ENCODE results near the gene TRAT1.

DNA sequence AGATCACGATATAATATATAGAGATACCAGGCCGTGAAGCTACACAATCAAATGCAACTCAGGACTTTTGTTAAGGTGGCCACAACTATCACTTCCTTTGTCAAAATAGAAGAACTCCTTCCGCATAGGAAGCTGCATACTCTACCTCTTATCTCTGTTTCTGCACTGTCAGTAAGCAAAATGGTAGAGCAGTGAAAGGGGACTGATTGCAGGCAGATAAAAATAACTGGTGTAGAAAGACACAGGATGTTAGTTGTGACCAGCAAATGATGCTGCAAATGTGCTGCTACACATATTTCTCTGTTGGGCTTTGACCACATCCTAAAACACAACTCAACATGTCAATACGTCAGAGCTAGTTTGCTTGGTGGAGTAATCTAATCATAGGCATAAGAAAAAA lies 16.3 kb upstream of the TRAT1 start:
- TF ChIP-seq, protein P1, sequence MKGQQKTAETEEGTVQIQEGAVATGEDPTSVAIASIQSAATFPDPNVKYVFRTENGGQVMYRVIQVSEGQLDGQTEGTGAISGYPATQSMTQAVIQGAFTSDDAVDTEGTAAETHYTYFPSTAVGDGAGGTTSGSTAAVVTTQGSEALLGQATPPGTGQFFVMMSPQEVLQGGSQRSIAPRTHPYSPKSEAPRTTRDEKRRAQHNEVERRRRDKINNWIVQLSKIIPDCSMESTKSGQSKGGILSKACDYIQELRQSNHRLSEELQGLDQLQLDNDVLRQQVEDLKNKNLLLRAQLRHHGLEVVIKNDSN (IDR thresholded peaks at IDR 0.05), result no peak
- no peak for TF ChIP-seq TAF1 (IDR thresholded peaks at IDR 0.05; ENCODE audit: low read depth)
- no peak for TF ChIP-seq CEBPB (IDR thresholded peaks at IDR 0.05)
- TF ChIP-seq ZBTB7A (IDR thresholded peaks at IDR 0.05; ENCODE audit: low read depth), result no peak
- TF ChIP-seq EP300 (IDR thresholded peaks at IDR 0.05; ENCODE audit: borderline replicate concordance), result no peak
- TF ChIP-seq, protein P2, sequence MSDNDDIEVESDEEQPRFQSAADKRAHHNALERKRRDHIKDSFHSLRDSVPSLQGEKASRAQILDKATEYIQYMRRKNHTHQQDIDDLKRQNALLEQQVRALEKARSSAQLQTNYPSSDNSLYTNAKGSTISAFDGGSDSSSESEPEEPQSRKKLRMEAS (IDR thresholded peaks at IDR 0.05), result no peak

All from Ishikawa (cell line).